GM12878 (cell line): ENCODE data around the gene MAZ. TPM values are rescaled to one million over a fixed set of nuclear protein-coding genes. Genes with fewer than 3 reads are reported as not detected.
A peak's percentile ranks its signal among the peaks of the same experiment; 100 is the strongest.

Source experiments
- CBFB ChIP-seq: IDR thresholded peaks from 2 replicates; pipeline ENCODE4 v1.6.1; 2016; ENCODE audit warnings: antibody characterized with exemption, low read depth
- CHD1 ChIP-seq: IDR thresholded peaks from 2 replicates; pipeline ENCODE4 v1.6.1; 2012; ENCODE audit warnings: low read depth, low read length, improper control_type of control experiment
- CTCF ChIP-seq, 3 experiments: IDR thresholded peaks in 2 of 3; conservative IDR thresholded peaks in 1 of 3; 2 replicates each; pipeline ENCODE4 v1.5.1; 2011; ENCODE audit warnings: low read depth in 3 of 3, low read length in 3 of 3, mild to moderate bottlenecking in 3 of 3, control low read depth in 2 of 3, moderate library complexity in 2 of 3, inconsistent platforms in 1 of 3, mixed read lengths in 1 of 3; ENCODE audit not compliant: control insufficient read depth in 2 of 3, insufficient read depth in 1 of 3; ENCODE audit errors: extremely low read depth in 1 of 3
- FOXM1 ChIP-seq: IDR thresholded peaks from 2 replicates; pipeline ENCODE4 v1.6.1; 2012; ENCODE audit warnings: low read depth, mild to moderate bottlenecking, inconsistent platforms, low read length, moderate library complexity
- GABPA ChIP-seq: IDR thresholded peaks from 2 replicates; pipeline ENCODE4 v1.6.1; 2014; ENCODE audit warnings: antibody characterized with exemption, low read depth, mild to moderate bottlenecking, inconsistent platforms
- IRF4 ChIP-seq: IDR thresholded peaks from 2 replicates; pipeline ENCODE4 v1.6.1; 2011; ENCODE audit warnings: low read depth, low read length
- MYB ChIP-seq: fragments of 150-350 bp; IDR thresholded peaks from 2 replicates; pipeline ENCODE4 v1.6.1; 2014; ENCODE audit warnings: mild to moderate bottlenecking, low read depth, low read length, borderline replicate concordance
- NBN ChIP-seq: fragments of 450-650 bp; IDR thresholded peaks from 2 replicates; pipeline ENCODE4 v1.6.1; 2016
- NFYB ChIP-seq: IDR thresholded peaks from 2 replicates; pipeline ENCODE4 v1.6.1; 2011; ENCODE audit warnings: low read depth, mild to moderate bottlenecking, low read length, improper control_type of control experiment, moderate library complexity; ENCODE audit not compliant: insufficient read depth
- NR2C1 ChIP-seq: fragments of 450-650 bp; IDR thresholded peaks from 2 replicates; pipeline ENCODE4 v1.6.1; 2017; ENCODE audit warnings: antibody characterized with exemption, mild to moderate bottlenecking, moderate library complexity
- NR2C2 ChIP-seq: IDR thresholded peaks from 2 replicates; pipeline ENCODE4 v1.6.1; 2011; ENCODE audit warnings: borderline replicate concordance, low read depth; ENCODE audit not compliant: control insufficient read depth, insufficient read length
- PML ChIP-seq: IDR thresholded peaks from 2 replicates; pipeline ENCODE4 v1.6.1; 2012; ENCODE audit warnings: low read length, inconsistent platforms
- POLR2A ChIP-seq: IDR thresholded peaks from 2 replicates; pipeline ENCODE4 v1.6.1; 2011; ENCODE audit warnings: low read depth, mild to moderate bottlenecking, low read length
- SMC3 ChIP-seq: IDR thresholded peaks from 2 replicates; pipeline ENCODE4 v1.6.1; 2011; ENCODE audit warnings: low read length, improper control_type of control experiment, borderline replicate concordance
- SPI1 ChIP-seq: IDR thresholded peaks from 2 replicates; pipeline ENCODE4 v1.6.1; 2011; ENCODE audit warnings: low read depth, mild to moderate bottlenecking, low read length, moderate library complexity, borderline replicate concordance; ENCODE audit not compliant: insufficient read depth
- TBL1XR1 ChIP-seq: IDR thresholded peaks from 2 replicates; pipeline ENCODE4 v1.6.1; 2012; ENCODE audit warnings: low read depth, low read length, improper control_type of control experiment
- YBX1 ChIP-seq: fragments of 450-650 bp; IDR thresholded peaks from 2 replicates; pipeline ENCODE4 v1.6.1; 2016; ENCODE audit warnings: antibody characterized with exemption
- ZBTB11 ChIP-seq: fragments of 450-650 bp; formaldehyde crosslinking; IDR thresholded peaks from 2 replicates; pipeline ENCODE4 v1.5.0; 2022; ENCODE audit warnings: mild to moderate bottlenecking, missing genetic modification characterization
- ZBTB4 ChIP-seq: fragments of 450-650 bp; formaldehyde crosslinking; IDR thresholded peaks from 2 replicates; pipeline ENCODE4 v1.4.0; 2022; ENCODE audit warnings: mild to moderate bottlenecking, moderate library complexity
- ZNF384 ChIP-seq: IDR thresholded peaks from 2 replicates; pipeline ENCODE4 v1.6.1; 2012; ENCODE audit warnings: low read depth, mild to moderate bottlenecking, low read length, improper control_type of control experiment, borderline replicate concordance
- ZNF622 ChIP-seq: fragments of 450-650 bp; IDR thresholded peaks from 2 replicates; pipeline ENCODE4 v1.6.1; 2017; ENCODE audit warnings: mild to moderate bottlenecking, inconsistent platforms
- polyA plus RNA-seq, 11 experiments: library from polyadenylated mRNA; depleted of rRNA in 4 of 11; unstranded in 6 of 11; stranded (reverse) in 5 of 11; fragments of >200 nt; fragmentation: Nextera tagmentation in 4 of 11; fragmentation: Illumina TruSeq in 1 of 11; extraction: Ambion mirVana in 4 of 11; extraction: Trizol in 1 of 11; gene quantifications; 1 replicate in 1 of 11; 2 replicates in 10 of 11; pipeline versions ENCODE4 v1.2.1 to v1.2.3, GENCODE V29; 2011 to 2016; ENCODE audit warnings: inconsistent platforms in 2 of 11, missing spikeins in 2 of 11, low read depth in 1 of 11
- total RNA-seq, 4 experiments: library from RNA; depleted of rRNA in 3 of 4; stranded (reverse); fragments of >200 nt in 3 of 4; fragmentation: Illumina TruSeq in 1 of 4; extraction: Trizol in 1 of 4; gene quantifications; 2 replicates each; pipeline versions ENCODE4 v1.2.1 to v1.2.3, GENCODE V29; 2013 to 2021

MAZ gene
- total and polyA plus RNA-seq, 10 of the 15 experiments (the other 5 are each of a cell fraction or from before 2014, with no cell fraction given): 23.9 to 309 (median 116) TPM

- TF ChIP-seq ZBTB11 (CRISPR knock-in tag) (peak; percentile 87), NFYB (peak; percentile 94), NBN (peak; percentile 89; the same call in 1 of the 2 replicates), FOXM1 (no peak), YBX1 (no peak), MYB (peak; percentile 67; the same call in 1 of the 2 replicates), ZNF384 (peak; percentile 41; the same call in 1 of the 2 replicates), NR2C1 (peak; percentile 69), GABPA (peak; percentile 95), CHD1 (no peak), CTCF (IDR thresholded peaks at IDR 0.05 in 2 of 3, conservative IDR thresholded peaks at IDR 0.05 in 1 of 3; ENCODE audit: control insufficient read depth in 2 of 3, extremely low read depth in 1 of 3, insufficient read depth in 1 of 3, low read depth in 3 of 3, low read length in 3 of 3) (peak; percentile 79 to 92 (median 89)), PML (peak; percentile 76), ZNF622 (no peak), ZBTB4 (CRISPR knock-in tag) (0 out of 2 replicates have a peak, but pooled peaks have one; percentile 37), SMC3 (peak; percentile 52), IRF4 (no peak), TBL1XR1 (no peak), SPI1 (no peak), CBFB (no peak; the same call in 1 of the 2 replicates), POLR2A (peak; percentile 97), NR2C2 (no peak)
Measured at GRCh38 chr16:29790183-29790948, 16.0 kb upstream of the MAZ start, which contains the start of gene KIF22 (continued).
